ENCODE measurements around the gene KLHL25. TPM values are rescaled to one million over a fixed set of nuclear protein-coding genes. Genes with fewer than 3 reads are reported as not detected.

KLHL25 gene
- total and polyA plus RNA-seq, 2 of the 13 experiments (the other 11 are each of a cell fraction or from before 2014, with no cell fraction given) = 3.7 to 8.2 TPM

DNA sequence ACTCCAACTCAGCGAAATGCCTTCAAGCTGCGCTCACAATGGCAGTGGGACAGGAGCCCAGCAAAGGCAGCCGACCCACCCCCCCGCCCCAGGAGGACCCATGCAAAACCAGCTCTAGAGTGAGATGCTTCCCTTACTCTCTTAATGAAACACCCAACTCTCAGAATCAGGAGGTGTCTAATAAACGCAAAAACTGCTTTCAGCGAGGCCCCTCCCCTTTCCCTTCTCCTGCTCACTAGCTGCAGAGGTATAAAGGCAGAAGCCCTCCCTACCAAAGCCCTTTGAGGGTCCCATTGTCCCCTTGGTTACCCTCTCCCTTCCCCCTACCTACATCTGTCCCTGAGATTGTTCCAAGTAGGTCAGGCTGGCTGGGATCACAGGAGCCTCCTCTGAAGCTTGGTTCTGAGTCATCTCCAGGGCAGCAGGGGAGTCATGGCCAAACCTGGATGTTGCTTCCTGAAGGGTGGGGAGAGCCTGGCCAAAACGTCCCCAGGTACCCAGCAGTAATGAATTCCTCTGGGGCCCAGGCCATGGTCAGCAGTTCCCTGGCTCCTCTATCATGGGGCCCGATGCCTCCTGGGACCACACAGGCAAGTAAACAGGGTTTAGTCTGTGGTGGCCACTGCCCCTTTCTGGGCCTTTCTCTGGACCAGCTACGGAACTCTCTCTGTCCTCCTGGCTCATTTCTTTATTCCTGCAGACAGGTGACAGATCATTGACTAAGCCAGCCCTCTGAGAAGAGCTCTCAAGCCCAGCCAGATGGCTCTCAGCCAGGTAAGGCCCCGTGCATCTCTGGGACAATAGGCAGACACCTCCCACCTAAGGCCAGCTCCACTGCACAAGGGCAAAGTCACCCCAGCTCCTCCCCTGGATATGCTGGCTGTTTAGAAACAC, 8.6 kb downstream of the KLHL25 start (continued):
- no peak for TF ChIP-seq HNF4G (IDR thresholded peaks at IDR 0.05; ENCODE audit: borderline replicate concordance, low read depth, low read length)
- TF ChIP-seq HNF4G (CRISPR knock-in tag; IDR thresholded peaks at IDR 0.05; ENCODE audit: borderline replicate concordance, low read depth) = no peak
- TF ChIP-seq ARID2 (CRISPR knock-in tag; IDR thresholded peaks at IDR 0.05; ENCODE audit: borderline replicate concordance) = no peak
- TF ChIP-seq, protein P1, sequence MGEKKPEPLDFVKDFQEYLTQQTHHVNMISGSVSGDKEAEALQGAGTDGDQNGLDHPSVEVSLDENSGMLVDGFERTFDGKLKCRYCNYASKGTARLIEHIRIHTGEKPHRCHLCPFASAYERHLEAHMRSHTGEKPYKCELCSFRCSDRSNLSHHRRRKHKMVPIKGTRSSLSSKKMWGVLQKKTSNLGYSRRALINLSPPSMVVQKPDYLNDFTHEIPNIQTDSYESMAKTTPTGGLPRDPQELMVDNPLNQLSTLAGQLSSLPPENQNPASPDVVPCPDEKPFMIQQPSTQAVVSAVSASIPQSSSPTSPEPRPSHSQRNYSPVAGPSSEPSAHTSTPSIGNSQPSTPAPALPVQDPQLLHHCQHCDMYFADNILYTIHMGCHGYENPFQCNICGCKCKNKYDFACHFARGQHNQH (CRISPR knock-in tag; IDR thresholded peaks at IDR 0.05) = no peak
- peak; percentile 56 for TF ChIP-seq FOSL2 (CRISPR knock-in tag; IDR thresholded peaks at IDR 0.05)
- peak; percentile 46 for TF ChIP-seq ZEB1 (IDR thresholded peaks at IDR 0.05; ENCODE audit: insufficient replicate concordance, low read depth)
- peak; percentile 74 for TF ChIP-seq SOX5 (CRISPR knock-in tag; IDR thresholded peaks at IDR 0.05; ENCODE audit: borderline replicate concordance)
- no peak for TF ChIP-seq CEBPG (CRISPR knock-in tag; IDR thresholded peaks at IDR 0.05)
- TF ChIP-seq ZNF180 (CRISPR knock-in tag; IDR thresholded peaks at IDR 0.05; ENCODE audit: borderline replicate concordance, low read depth) = no peak
- TF ChIP-seq, protein P2, sequence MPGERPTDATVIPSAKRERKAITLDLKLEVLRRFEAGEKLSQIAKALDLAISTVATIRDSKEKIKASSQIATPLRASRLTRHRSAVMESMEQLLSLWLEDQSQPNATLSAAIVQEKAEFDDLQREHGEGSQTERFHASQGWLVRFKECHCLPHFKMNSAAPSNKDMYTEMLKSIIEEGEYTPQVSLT (CRISPR knock-in tag; IDR thresholded peaks at IDR 0.05; ENCODE audit: borderline replicate concordance, low read depth) = no peak

DNA sequence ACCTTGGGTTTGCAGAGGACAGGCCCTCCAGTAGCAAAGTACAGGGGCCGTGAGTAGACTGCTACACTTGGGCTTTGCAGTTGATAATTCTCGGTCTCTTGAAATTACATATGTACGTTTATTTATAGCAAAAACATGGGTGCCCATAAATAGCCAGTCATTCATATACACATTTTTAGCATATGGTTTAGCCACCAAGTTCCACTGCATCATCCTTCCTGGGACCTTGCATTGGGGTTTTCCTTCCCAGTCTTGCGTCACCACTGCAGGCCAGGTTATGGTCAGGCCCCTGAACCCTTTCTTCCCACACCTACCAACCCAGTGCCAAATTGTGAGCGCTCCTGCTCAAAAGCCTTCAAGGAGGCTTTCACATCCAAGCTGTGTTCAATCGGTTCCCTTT, 12.7 kb downstream of the KLHL25 start:
- Histone ChIP-seq H3K4me3 (replicated peaks in 1 of 3; ENCODE audit: insufficient read depth in 1 of 3, low read depth in 2 of 3, low read length in 3 of 3) (no peak overlapping the region), H3K36me3 (replicated peaks in 1 of 2; ENCODE audit: control insufficient read depth in 1 of 2, insufficient read depth in 2 of 2, low read length in 2 of 2) (no peaks in the 10 kb centered on the region), H3K27me3 (ENCODE audit: control insufficient read depth in 1 of 2, insufficient read depth in 2 of 2, low read length in 2 of 2) (no peaks in the 10 kb centered on the region), H3K79me2 (ENCODE audit: insufficient read depth, low read length) (peaks cover 60% of the 10 kb centered on the region), H2AFZ (ENCODE audit: low read length) (no peak overlapping the region), H3K4me2 (ENCODE audit: low read depth, low read length) (peak overlapping the region; percentile 59; the same call in 1 of the 2 replicates), H3K27ac (ENCODE audit: extremely low read length, insufficient read depth, low read length) (peak overlapping the region; percentile 68), H4K20me1 (ENCODE audit: insufficient read depth, low read length) (peaks cover 4% of the 10 kb centered on the region; the same call in 1 of the 2 replicates), H3K9me3 (ENCODE audit: low read length) (no peaks in the 10 kb centered on the region), H3K4me1 (ENCODE audit: insufficient read depth, low read length) (peaks cover 84% of the 10 kb centered on the region), H3K9ac (ENCODE audit: insufficient read depth, low read depth, low read length) (no peak overlapping the region)
- intact Hi-C loops (cut with micrococcal nuclease; ENCODE audit: unreplicated experiment) = no loop called here
- WGBS (ENCODE audit: low lambda C conversion rate) = 91% methylated on average over 6 of the region's 6 CpGs
- no peak for DNase-seq (ENCODE audit: low spot score)
- ChIA-PET POLR2A (no interaction called here), CTCF (ENCODE audit: low intra/inter-chr PET ratio, low total read pairs) (no interaction called here)
- in situ Hi-C loops (cut with HindIII; ENCODE audit: extremely low pct_ligation_motif_present, low pct_unique_long_range_greater_than_20kb) = no loop called here
- FAIRE-seq = no peak
- no peak for ATAC-seq
- BruUV-seq (replicated peaks) = no TSS peak
- TF ChIP-seq ZNF343 (CRISPR knock-in tag; IDR thresholded peaks at IDR 0.05) (no peak), SNAPC2 (CRISPR knock-in tag; IDR thresholded peaks at IDR 0.05) (no peak), ZNF556 (CRISPR knock-in tag; IDR thresholded peaks at IDR 0.05; ENCODE audit: borderline replicate concordance) (no peak), GATAD1 (CRISPR knock-in tag; IDR thresholded peaks at IDR 0.05) (no peak), FOSL1 (CRISPR knock-in tag; IDR thresholded peaks at IDR 0.05; ENCODE audit: borderline replicate concordance) (no peak), CAMTA2 (CRISPR knock-in tag; IDR thresholded peaks at IDR 0.05; ENCODE audit: borderline replicate concordance) (no peak), XRCC5 (optimal IDR thresholded peaks at IDR 0.05; ENCODE audit: low read length) (no peak)
- TF ChIP-seq, protein P3, sequence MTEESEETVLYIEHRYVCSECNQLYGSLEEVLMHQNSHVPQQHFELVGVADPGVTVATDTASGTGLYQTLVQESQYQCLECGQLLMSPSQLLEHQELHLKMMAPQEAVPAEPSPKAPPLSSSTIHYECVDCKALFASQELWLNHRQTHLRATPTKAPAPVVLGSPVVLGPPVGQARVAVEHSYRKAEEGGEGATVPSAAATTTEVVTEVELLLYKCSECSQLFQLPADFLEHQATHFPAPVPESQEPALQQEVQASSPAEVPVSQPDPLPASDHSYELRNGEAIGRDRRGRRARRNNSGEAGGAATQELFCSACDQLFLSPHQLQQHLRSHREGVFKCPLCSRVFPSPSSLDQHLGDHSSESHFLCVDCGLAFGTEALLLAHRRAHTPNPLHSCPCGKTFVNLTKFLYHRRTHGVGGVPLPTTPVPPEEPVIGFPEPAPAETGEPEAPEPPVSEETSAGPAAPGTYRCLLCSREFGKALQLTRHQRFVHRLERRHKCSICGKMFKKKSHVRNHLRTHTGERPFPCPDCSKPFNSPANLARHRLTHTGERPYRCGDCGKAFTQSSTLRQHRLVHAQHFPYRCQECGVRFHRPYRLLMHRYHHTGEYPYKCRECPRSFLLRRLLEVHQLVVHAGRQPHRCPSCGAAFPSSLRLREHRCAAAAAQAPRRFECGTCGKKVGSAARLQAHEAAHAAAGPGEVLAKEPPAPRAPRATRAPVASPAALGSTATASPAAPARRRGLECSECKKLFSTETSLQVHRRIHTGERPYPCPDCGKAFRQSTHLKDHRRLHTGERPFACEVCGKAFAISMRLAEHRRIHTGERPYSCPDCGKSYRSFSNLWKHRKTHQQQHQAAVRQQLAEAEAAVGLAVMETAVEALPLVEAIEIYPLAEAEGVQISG (CRISPR knock-in tag; IDR thresholded peaks at IDR 0.05) = no peak
- TF ChIP-seq, protein P4, sequence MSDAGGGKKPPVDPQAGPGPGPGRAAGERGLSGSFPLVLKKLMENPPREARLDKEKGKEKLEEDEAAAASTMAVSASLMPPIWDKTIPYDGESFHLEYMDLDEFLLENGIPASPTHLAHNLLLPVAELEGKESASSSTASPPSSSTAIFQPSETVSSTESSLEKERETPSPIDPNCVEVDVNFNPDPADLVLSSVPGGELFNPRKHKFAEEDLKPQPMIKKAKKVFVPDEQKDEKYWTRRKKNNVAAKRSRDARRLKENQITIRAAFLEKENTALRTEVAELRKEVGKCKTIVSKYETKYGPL (CRISPR knock-in tag; IDR thresholded peaks at IDR 0.05) = no peak

All from HepG2 (cell line).